Activated CD4-positive, alpha-beta T cell treated with anti-CD3 and anti-CD28 coated beads, Interleukin-2, amount 10 ng/mL, durations not matched to agents 7 days and 5 days (primary cell): ENCODE results near the gene ISG20L2. TPM values are rescaled to one million over a fixed set of nuclear protein-coding genes. Genes with fewer than 3 reads are reported as not detected.

Experiments
- CTCF ChIA-PET: fragments of 350-600 bp; sonication (Branson Sonifier 250); formaldehyde crosslinking; loops from one replicate; lab custom pipeline; 2021; ENCODE audit warnings: antibody characterized with exemption; lab: Charles Lee
- POLR2A ChIA-PET: fragments of 350-600 bp; sonication (Branson Sonifier 250); formaldehyde crosslinking; loops from one replicate; lab custom pipeline; 2021; ENCODE audit warnings: antibody characterized with exemption; lab: Charles Lee
- DNase-seq: peaks from one replicate; pipeline ENCODE4 v3.0.0-alpha.2; 2020
- H3K27ac Mint-ChIP-seq: one replicate; pipeline ENCODE4 v1.8.0; 2021; ENCODE audit warnings: mild to moderate bottlenecking, moderate library complexity, mixed read lengths
- H3K27me3 Mint-ChIP-seq: one replicate; pipeline ENCODE4 v1.8.0; 2021; ENCODE audit warnings: mixed read lengths
- H3K36me3 Mint-ChIP-seq: one replicate; pipeline ENCODE4 v1.8.0; 2021; ENCODE audit warnings: low read depth, mixed read lengths
- H3K4me1 Mint-ChIP-seq: one replicate; pipeline ENCODE4 v1.8.0; 2021; ENCODE audit warnings: mixed read lengths
- H3K4me3 Mint-ChIP-seq: one replicate; pipeline ENCODE4 v1.8.0; 2021; ENCODE audit warnings: mild to moderate bottlenecking, moderate library complexity, mixed read lengths
- H3K9me3 Mint-ChIP-seq: one replicate; pipeline ENCODE4 v1.8.0; 2021; ENCODE audit warnings: mixed read lengths
- total RNA-seq, 2 experiments: library from RNA; stranded (reverse); gene quantifications; one replicate each; pipeline ENCODE4 v1.2.3, GENCODE V29; 2021

The ISG20L2 gene
- total RNA-seq, 2 experiments from 2014 or later, result 47.0 to 58.0 TPM

- Mint-ChIP-seq H3K27ac (no peak overlapping the region), H3K9me3 (no peaks in the 10 kb centered on the region), H3K4me3 (no peak overlapping the region), H3K4me1 (peaks cover 25% of the 10 kb centered on the region), H3K27me3 (peaks cover 40% of the 10 kb centered on the region), H3K36me3 (peaks cover 5% of the 10 kb centered on the region)
- DNase-seq, result no peak
- POLR2A ChIA-PET, result no interaction called here
- CTCF ChIA-PET, result interaction anchor here (0.6 to 6.7 kb wide), 9 partner anchors 8 to 171 kb away, joined by 3 to 56 read pairs (median 3); no protein-coding TSS in a partner anchor
Observed at GRCh38 chr1:156703336-156703735, 25.2 kb downstream of the ISG20L2 start.

- ChIA-PET CTCF (interaction anchor here (1.0 to 3.0 kb wide), 7 partner anchors 10 to 40 kb away, joined by 3 to 20 read pairs (median 4); no protein-coding TSS in a partner anchor), POLR2A (no interaction called here)
- H3K4me3 Mint-ChIP-seq, result no peak overlapping the region
- peaks cover 33% of the 10 kb centered on the region for H3K27me3 Mint-ChIP-seq
- H3K27ac Mint-ChIP-seq, result no peak overlapping the region
- H3K36me3 Mint-ChIP-seq, result peaks cover 5% of the 10 kb centered on the region
- no peak for DNase-seq
- peaks cover 11% of the 10 kb centered on the region for H3K4me1 Mint-ChIP-seq
- no peaks in the 10 kb centered on the region for H3K9me3 Mint-ChIP-seq
Observed at GRCh38 chr1:156700736-156701531, 27.6 kb downstream of the ISG20L2 start.

GRCh38 chr1:156698995-156699394 is 29.6 kb downstream of the ISG20L2 start:
- DNase-seq, result no peak
- Mint-ChIP-seq H3K36me3 (no peaks in the 10 kb centered on the region), H3K27ac (no peak overlapping the region), H3K4me1 (no peaks in the 10 kb centered on the region), H3K9me3 (no peaks in the 10 kb centered on the region), H3K27me3 (peaks cover 24% of the 10 kb centered on the region), H3K4me3 (no peak overlapping the region)
- POLR2A ChIA-PET, result no interaction called here
- CTCF ChIA-PET, result interaction anchor here (0.8 to 1.7 kb wide), 3 partner anchors 9 to 27 kb away, joined by 3 to 6 read pairs (median 6); no protein-coding TSS in a partner anchor

GRCh38 chr1:156697481-156697880 is 31.1 kb downstream of the ISG20L2 start:
- Mint-ChIP-seq H3K9me3 (no peaks in the 10 kb centered on the region), H3K4me1 (peaks cover 9% of the 10 kb centered on the region), H3K4me3 (no peak overlapping the region), H3K27me3 (peaks cover 28% of the 10 kb centered on the region), H3K36me3 (no peaks in the 10 kb centered on the region), H3K27ac (no peak overlapping the region)
- CTCF ChIA-PET, result interaction anchor here (0.7 to 1.7 kb wide), 5 partner anchors 8 to 197 kb away, joined by 3 to 6 read pairs (median 3); partner anchors contain the start of gene CRABP2
- POLR2A ChIA-PET, result no interaction called here
- DNase-seq, result no peak

- DNase-seq, result no peak
- ChIA-PET CTCF (interaction anchor here (1.4 to 3.8 kb wide), 2 partner anchors 10 to 29 kb away, joined by 3 to 13 read pairs; partner anchors contain the start of gene CRABP2), POLR2A (no interaction called here)
- Mint-ChIP-seq H3K36me3 (no peaks in the 10 kb centered on the region), H3K27me3 (peaks cover 35% of the 10 kb centered on the region), H3K27ac (no peak overlapping the region), H3K4me3 (no peak overlapping the region), H3K4me1 (peaks cover 17% of the 10 kb centered on the region), H3K9me3 (no peaks in the 10 kb centered on the region)
Observed at GRCh38 chr1:156696755-156697154, 31.8 kb downstream of the ISG20L2 start.

- DNase-seq, result no peak
- no peaks in the 10 kb centered on the region for H3K36me3 Mint-ChIP-seq
- H3K9me3 Mint-ChIP-seq, result no peaks in the 10 kb centered on the region
- H3K27ac Mint-ChIP-seq, result no peak overlapping the region
- POLR2A ChIA-PET, result no interaction called here
- H3K27me3 Mint-ChIP-seq, result peaks cover 55% of the 10 kb centered on the region
- H3K4me3 Mint-ChIP-seq, result no peak overlapping the region
- CTCF ChIA-PET, result interaction anchor here (0.6 to 3.8 kb wide), 4 partner anchors 12 to 159 kb away, joined by 3 to 13 read pairs (median 6); partner anchors contain the start of gene CRABP2
- peaks cover 21% of the 10 kb centered on the region for H3K4me1 Mint-ChIP-seq
Observed at GRCh38 chr1:156694690-156694962, 33.9 kb downstream of the ISG20L2 start.

- Mint-ChIP-seq H3K36me3 (no peaks in the 10 kb centered on the region), H3K4me1 (peaks cover 24% of the 10 kb centered on the region), H3K9me3 (no peaks in the 10 kb centered on the region), H3K27ac (no peak overlapping the region), H3K27me3 (peaks cover 58% of the 10 kb centered on the region), H3K4me3 (no peak overlapping the region)
- DNase-seq, result no peak
- ChIA-PET CTCF (interaction anchor here (0.6 to 3.8 kb wide), 4 partner anchors 12 to 749 kb away, joined by 3 to 13 read pairs (median 6); partner anchors contain the start of gene CRABP2), POLR2A (no interaction called here)
Observed at GRCh38 chr1:156693848-156694689, 34.5 kb downstream of the ISG20L2 start.

GRCh38 chr1:156692925-156693847 is 35.4 kb downstream of the ISG20L2 start:
- CTCF ChIA-PET, result interaction anchor here (2.1 to 5.0 kb wide), 3 partner anchors 13 to 35 kb away, joined by 8 to 106 read pairs (median 13); partner anchors contain the start of genes CRABP2, ISG20L2 and METTL25B
- Mint-ChIP-seq H3K27ac (no peak overlapping the region), H3K4me3 (no peak overlapping the region), H3K36me3 (no peaks in the 10 kb centered on the region), H3K4me1 (peaks cover 24% of the 10 kb centered on the region), H3K27me3 (peaks cover 66% of the 10 kb centered on the region), H3K9me3 (no peaks in the 10 kb centered on the region)
- POLR2A ChIA-PET, result no interaction called here
- peak; percentile 36 for DNase-seq

- H3K9me3 Mint-ChIP-seq, result no peaks in the 10 kb centered on the region
- peaks cover 66% of the 10 kb centered on the region for H3K27me3 Mint-ChIP-seq
- POLR2A ChIA-PET, result no interaction called here
- CTCF ChIA-PET, result interaction anchor here (0.9 to 5.0 kb wide), 6 partner anchors 11 to 235 kb away, joined by 3 to 106 read pairs (median 38); partner anchors contain the start of genes CRABP2, ISG20L2, METTL25B and NES
- no peaks in the 10 kb centered on the region for H3K36me3 Mint-ChIP-seq
- H3K4me3 Mint-ChIP-seq, result no peak overlapping the region
- H3K4me1 Mint-ChIP-seq, result peaks cover 24% of the 10 kb centered on the region
- DNase-seq, result no peak
- H3K27ac Mint-ChIP-seq, result no peak overlapping the region
Observed at GRCh38 chr1:156692441-156692924, 36.1 kb downstream of the ISG20L2 start.

- DNase-seq, result no peak
- H3K4me1 Mint-ChIP-seq, result peaks cover 24% of the 10 kb centered on the region
- no peak overlapping the region for H3K27ac Mint-ChIP-seq
- H3K9me3 Mint-ChIP-seq, result no peaks in the 10 kb centered on the region
- no peak overlapping the region for H3K4me3 Mint-ChIP-seq
- no peaks in the 10 kb centered on the region for H3K36me3 Mint-ChIP-seq
- POLR2A ChIA-PET, result no interaction called here
- CTCF ChIA-PET, result interaction anchor here (0.6 to 5.0 kb wide), 14 partner anchors 7 to 236 kb away, joined by 3 to 106 read pairs (median 6); partner anchors contain the start of genes CRABP2, ISG20L2, METTL25B and NES
- H3K27me3 Mint-ChIP-seq, result peaks cover 66% of the 10 kb centered on the region
Observed at GRCh38 chr1:156691665-156692440, 36.7 kb downstream of the ISG20L2 start.

- Mint-ChIP-seq H3K4me3 (no peak overlapping the region), H3K27ac (no peak overlapping the region), H3K27me3 (peaks cover 62% of the 10 kb centered on the region), H3K36me3 (no peaks in the 10 kb centered on the region), H3K4me1 (peaks cover 24% of the 10 kb centered on the region), H3K9me3 (no peaks in the 10 kb centered on the region)
- DNase-seq, result no peak
- ChIA-PET CTCF (interaction anchor here (0.6 to 5.0 kb wide), 16 partner anchors 7 to 236 kb away, joined by 3 to 106 read pairs (median 6); partner anchors contain the start of genes CRABP2, ISG20L2, METTL25B and MRPL24), POLR2A (no interaction called here)
Observed at GRCh38 chr1:156691191-156691590, 37.4 kb downstream of the ISG20L2 start.
